H9 (cell line): ENCODE measurements around the gene NBL1. TPM values are rescaled to one million over a fixed set of nuclear protein-coding genes. Genes with fewer than 3 reads are reported as not detected.

ENCODE experiments used
- DNase-seq: peaks from one replicate; pipeline ENCODE4 v3.0.0-alpha.2; 2017
- H2AFZ ChIP-seq: one replicate; pipeline ENCODE4 v1.6.1; 2013; ENCODE audit warnings: mild to moderate bottlenecking, low read length, control low read depth, moderate library complexity
- H2AK5ac ChIP-seq: 2 replicates; pipeline ENCODE4 v1.6.1; 2013; ENCODE audit warnings: low read length, control low read depth, mixed read lengths; ENCODE audit not compliant: insufficient read length
- H2BK120ac ChIP-seq: one replicate; pipeline ENCODE4 v1.6.1; 2013; ENCODE audit warnings: low read depth, mild to moderate bottlenecking, low read length, control low read depth, inconsistent platforms; ENCODE audit not compliant: poor library complexity, severe bottlenecking
- H2BK12ac ChIP-seq: 2 replicates; pipeline ENCODE4 v1.6.1; 2013; ENCODE audit warnings: low read length, control low read depth, mixed read lengths, low read depth; ENCODE audit not compliant: insufficient read length
- H2BK15ac ChIP-seq: 2 replicates; pipeline ENCODE4 v1.6.1; 2013; ENCODE audit warnings: low read depth, low read length, control low read depth
- H2BK20ac ChIP-seq: one replicate; pipeline ENCODE4 v1.6.1; 2013; ENCODE audit warnings: low read depth, mild to moderate bottlenecking, low read length, control low read depth, inconsistent platforms; ENCODE audit not compliant: poor library complexity, severe bottlenecking
- H2BK5ac ChIP-seq: 2 replicates; pipeline ENCODE4 v1.6.1; 2013; ENCODE audit warnings: low read length, control low read depth, mixed read lengths; ENCODE audit not compliant: insufficient read length
- H3K14ac ChIP-seq: 2 replicates; pipeline ENCODE4 v1.6.1; 2013; ENCODE audit warnings: low read length, control low read depth; ENCODE audit not compliant: insufficient read depth
- H3K18ac ChIP-seq: 2 replicates; pipeline ENCODE4 v1.6.1; 2013; ENCODE audit warnings: low read depth, mild to moderate bottlenecking, mixed read lengths, low read length, control low read depth; ENCODE audit not compliant: insufficient read length
- H3K23ac ChIP-seq: 2 replicates; pipeline ENCODE4 v1.6.1; 2013; ENCODE audit warnings: low read length, control low read depth, mixed read lengths, low read depth; ENCODE audit not compliant: insufficient read length
- H3K23me2 ChIP-seq: 2 replicates; pipeline ENCODE4 v1.6.1; 2013; ENCODE audit warnings: low read depth, mild to moderate bottlenecking, mixed read lengths, low read length, control low read depth; ENCODE audit not compliant: insufficient read length, poor library complexity, severe bottlenecking
- H3K27ac ChIP-seq: 2 replicates; pipeline ENCODE4 v1.5.1; 2013; ENCODE audit warnings: low read length, control low read depth, mixed read lengths, low read depth; ENCODE audit not compliant: insufficient read length
- H3K27me3 ChIP-seq: 2 replicates; pipeline ENCODE4 v1.6.1; 2013; ENCODE audit warnings: low read length, control low read depth, inconsistent platforms; ENCODE audit not compliant: insufficient read depth
- H3K4ac ChIP-seq: 2 replicates; pipeline ENCODE4 v1.6.1; 2013; ENCODE audit warnings: low read depth, mild to moderate bottlenecking, control low read depth, inconsistent platforms, low read length, moderate library complexity
- H3K4me1 ChIP-seq: 2 replicates; pipeline ENCODE4 v1.6.1; 2013; ENCODE audit warnings: low read length, control low read depth, inconsistent platforms; ENCODE audit not compliant: insufficient read depth
- H3K4me2 ChIP-seq: 2 replicates; pipeline ENCODE4 v1.6.1; 2013; ENCODE audit warnings: low read length, control low read depth, mixed read lengths; ENCODE audit not compliant: insufficient read length, insufficient read depth
- H3K56ac ChIP-seq: 2 replicates; pipeline ENCODE4 v1.6.1; 2013; ENCODE audit warnings: low read depth, mild to moderate bottlenecking, mixed read lengths, low read length, control low read depth; ENCODE audit not compliant: insufficient read length
- H3K79me1 ChIP-seq: 2 replicates; pipeline ENCODE4 v1.6.1; 2013; ENCODE audit warnings: low read depth, mild to moderate bottlenecking, moderate library complexity, low read length, control low read depth, inconsistent platforms; ENCODE audit not compliant: insufficient read depth, poor library complexity, severe bottlenecking
- H3K79me2 ChIP-seq: 2 replicates; pipeline ENCODE4 v1.6.1; 2013; ENCODE audit warnings: low read length, control low read depth, inconsistent platforms; ENCODE audit not compliant: insufficient read depth
- H3K9ac ChIP-seq: 2 replicates; pipeline ENCODE4 v1.6.1; 2013; ENCODE audit warnings: low read length, control low read depth, mixed read lengths; ENCODE audit not compliant: insufficient read length; ENCODE audit errors: extremely low read depth
- H3K9me3 ChIP-seq: one replicate; pipeline ENCODE4 v1.6.1; 2013; ENCODE audit warnings: low read depth, low read length, inconsistent platforms; ENCODE audit not compliant: control insufficient read depth
- H3T11ph ChIP-seq: one replicate; pipeline ENCODE4 v1.6.1; 2013; ENCODE audit warnings: mild to moderate bottlenecking, low read length, control low read depth, inconsistent platforms
- H4K20me1 ChIP-seq: one replicate; pipeline ENCODE4 v1.6.1; 2013; ENCODE audit not compliant: control insufficient read depth, insufficient read length, insufficient read depth
- H4K5ac ChIP-seq: 2 replicates; pipeline ENCODE4 v1.6.1; 2013; ENCODE audit warnings: low read depth, mild to moderate bottlenecking, mixed read lengths, low read length, control low read depth; ENCODE audit not compliant: insufficient read length
- H4K8ac ChIP-seq: replicated peaks from 2 replicates; pipeline ENCODE4 v1.6.1; 2013; ENCODE audit warnings: low read length, control low read depth, mixed read lengths, low read depth; ENCODE audit not compliant: insufficient read length
- H4K91ac ChIP-seq: 2 replicates; pipeline ENCODE4 v1.6.1; 2013; ENCODE audit warnings: low read depth, mild to moderate bottlenecking, moderate library complexity, mixed read lengths, low read length, control low read depth; ENCODE audit not compliant: insufficient read length
- H3K27ac Mint-ChIP-seq, 3 experiments: 2 replicates in 2 of 3; 3 replicates in 1 of 3; pipeline ENCODE4 v1.8.0; 2020 to 2021; ENCODE audit warnings: mixed read lengths in 3 of 3, mild to moderate bottlenecking in 1 of 3, moderate library complexity in 1 of 3
- H3K27me3 Mint-ChIP-seq: 2 replicates; pipeline ENCODE4 v1.8.0; 2021; ENCODE audit warnings: low read depth, mild to moderate bottlenecking, moderate library complexity, mixed read lengths
- H3K36me3 Mint-ChIP-seq, 3 experiments: 2 replicates in 2 of 3; 3 replicates in 1 of 3; pipeline ENCODE4 v1.8.0; 2020 to 2021; ENCODE audit warnings: low read depth in 3 of 3, mixed read lengths in 3 of 3; ENCODE audit not compliant: insufficient read depth in 1 of 3
- H3K4me1 Mint-ChIP-seq, 2 experiments: 2 replicates each; pipeline ENCODE4 v1.8.0; 2020; ENCODE audit warnings: mixed read lengths in 2 of 2
- H3K4me3 Mint-ChIP-seq, 2 experiments: 2 replicates in 1 of 2; 3 replicates in 1 of 2; pipeline ENCODE4 v1.8.0; 2020 to 2021; ENCODE audit warnings: mild to moderate bottlenecking in 2 of 2, mixed read lengths in 2 of 2, moderate library complexity in 1 of 2
- H3K9me3 Mint-ChIP-seq, 2 experiments: 2 replicates in 1 of 2; 3 replicates in 1 of 2; pipeline ENCODE4 v1.8.0; 2020; ENCODE audit warnings: mild to moderate bottlenecking in 2 of 2, mixed read lengths in 2 of 2, moderate library complexity in 1 of 2
- WGBS: extraction: QIAGEN DNeasy Blood & Tissue Kit; methylation state at CpG from one replicate; pipeline ENCODE4 v1.1.7; 2013; ENCODE audit warnings: missing lambda C conversion rate, low lambda C conversion rate, mixed read lengths; ENCODE audit not compliant: insufficient read length; ENCODE audit errors: extremely low coverage; 5-methylcytosine and 5-hydroxymethylcytosine counted together
- total RNA-seq: library from RNA; stranded (reverse); gene quantifications from 2 replicates; pipeline ENCODE4 v1.2.1, GENCODE V29; 2021
- TF ChIP-seq, protein P1 (sequence below): fragments of 200-600 bp; sonication (generic); conservative IDR thresholded peaks from 3 replicates; pipeline ENCODE4 v1.8.0; 2021; ENCODE audit warnings: antibody characterized with exemption, mild to moderate bottlenecking

Gene NBL1
- total RNA-seq, 1 experiment from 2014 or later = 6.4 TPM

DNA sequence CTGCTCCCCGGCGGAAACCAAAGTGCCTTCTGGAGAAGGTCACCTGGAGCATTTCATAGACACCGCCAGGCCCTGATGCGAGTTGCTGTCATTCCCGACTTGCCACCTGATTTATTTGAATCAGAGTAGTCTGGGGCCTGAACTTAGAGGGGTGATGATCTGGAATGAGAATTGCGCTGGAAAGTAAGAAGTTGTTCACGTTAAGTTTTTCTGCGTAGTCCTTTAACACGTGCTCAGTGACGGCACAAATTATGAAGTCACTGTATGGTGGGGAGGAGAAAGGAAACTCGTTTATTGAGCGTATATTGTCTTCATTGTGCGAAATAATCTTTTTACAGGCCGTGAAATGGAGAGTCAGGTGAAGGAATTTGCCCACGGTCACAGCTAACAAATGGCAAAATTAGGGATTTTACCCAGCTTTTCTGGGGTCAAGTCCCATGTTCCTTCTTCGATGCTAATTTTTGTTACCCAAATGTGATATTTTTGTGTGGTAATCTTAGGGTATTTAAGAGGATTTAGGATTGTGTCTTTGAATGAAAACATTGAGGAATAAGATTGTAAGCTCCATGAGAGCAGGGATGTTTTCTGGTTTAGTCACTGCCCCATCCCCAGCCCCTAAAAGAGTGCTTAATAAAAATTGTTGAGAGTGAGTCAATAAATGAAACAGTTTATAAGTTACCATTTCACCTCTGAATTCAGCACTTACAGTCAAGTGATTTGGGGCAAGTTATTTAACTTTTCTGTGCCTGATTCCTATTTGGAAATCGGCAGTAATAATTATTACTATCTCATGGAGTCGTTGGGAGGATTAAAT is 46.4 kb upstream of the NBL1 start:
- no peak overlapping the region for H3K27ac ChIP-seq
- no peak overlapping the region for H2AFZ ChIP-seq
- Mint-ChIP-seq H3K27me3 (no peaks in the 10 kb centered on the region), H3K4me1 (peaks cover 15 to 20% of the 10 kb centered on the region in 2 experiments), H3K4me3 (peak overlapping the region; percentile 98 to 99), H3K9me3 (no peaks in the 10 kb centered on the region; a peak in 1 of 5 replicates), H3K27ac (peak overlapping the region in 2 of 3 experiments; percentile 2 to 97; a peak in 3 of 7 replicates), H3K36me3 (peaks cover 0 to 10% (median 2%) of the 10 kb centered on the region in 3 experiments; a peak in 4 of 7 replicates)
- WGBS = no CpG with 5 or more reads among the region's 18 CpGs
- H3K18ac ChIP-seq = peak overlapping the region; percentile 93
- no peak overlapping the region for H2BK20ac ChIP-seq
- H3K56ac ChIP-seq = no peak overlapping the region
- H2BK120ac ChIP-seq = no peak overlapping the region
- no peak overlapping the region for H3K23ac ChIP-seq
- H3T11ph ChIP-seq = no peak overlapping the region
- no peak overlapping the region for H2BK15ac ChIP-seq
- no peak overlapping the region for H4K5ac ChIP-seq
- no peak for DNase-seq
- no peak overlapping the region for H2BK5ac ChIP-seq
- no peak overlapping the region for H2BK12ac ChIP-seq
- no peaks in the 10 kb centered on the region; the same call in 1 of the 2 replicates for H3K4me1 ChIP-seq
- peak overlapping the region; percentile 84 for H3K9ac ChIP-seq
- no peak overlapping the region for H4K8ac ChIP-seq
- peak overlapping the region; percentile 63 for H3K4me2 ChIP-seq
- H3K14ac ChIP-seq = peak overlapping the region; percentile 88; the same call in 1 of the 2 replicates
- no peak overlapping the region; the same call in 1 of the 2 replicates for H3K4ac ChIP-seq
- no peaks in the 10 kb centered on the region for H3K9me3 ChIP-seq
- peaks cover 4% of the 10 kb centered on the region for H3K79me1 ChIP-seq
- H4K91ac ChIP-seq = no peak overlapping the region
- no peak overlapping the region for H2AK5ac ChIP-seq
- H4K20me1 ChIP-seq = no peaks in the 10 kb centered on the region
- peaks cover 9% of the 10 kb centered on the region for H3K23me2 ChIP-seq
- H3K79me2 ChIP-seq = peaks cover 39% of the 10 kb centered on the region
- H3K27me3 ChIP-seq = no peaks in the 10 kb centered on the region
- TF ChIP-seq, protein P1, sequence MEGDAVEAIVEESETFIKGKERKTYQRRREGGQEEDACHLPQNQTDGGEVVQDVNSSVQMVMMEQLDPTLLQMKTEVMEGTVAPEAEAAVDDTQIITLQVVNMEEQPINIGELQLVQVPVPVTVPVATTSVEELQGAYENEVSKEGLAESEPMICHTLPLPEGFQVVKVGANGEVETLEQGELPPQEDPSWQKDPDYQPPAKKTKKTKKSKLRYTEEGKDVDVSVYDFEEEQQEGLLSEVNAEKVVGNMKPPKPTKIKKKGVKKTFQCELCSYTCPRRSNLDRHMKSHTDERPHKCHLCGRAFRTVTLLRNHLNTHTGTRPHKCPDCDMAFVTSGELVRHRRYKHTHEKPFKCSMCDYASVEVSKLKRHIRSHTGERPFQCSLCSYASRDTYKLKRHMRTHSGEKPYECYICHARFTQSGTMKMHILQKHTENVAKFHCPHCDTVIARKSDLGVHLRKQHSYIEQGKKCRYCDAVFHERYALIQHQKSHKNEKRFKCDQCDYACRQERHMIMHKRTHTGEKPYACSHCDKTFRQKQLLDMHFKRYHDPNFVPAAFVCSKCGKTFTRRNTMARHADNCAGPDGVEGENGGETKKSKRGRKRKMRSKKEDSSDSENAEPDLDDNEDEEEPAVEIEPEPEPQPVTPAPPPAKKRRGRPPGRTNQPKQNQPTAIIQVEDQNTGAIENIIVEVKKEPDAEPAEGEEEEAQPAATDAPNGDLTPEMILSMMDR = no peak
